GM12872 (cell line): ENCODE measurements around the gene CTU1.

Source experiments
- TF ChIP-seq, protein P1 (sequence below): IDR thresholded peaks from 3 replicates; pipeline ENCODE4 v1.5.1; 2011; ENCODE audit warnings: low read depth, mild to moderate bottlenecking, low read length, moderate library complexity; ENCODE audit not compliant: insufficient read depth

The CTU1 gene

DNA sequence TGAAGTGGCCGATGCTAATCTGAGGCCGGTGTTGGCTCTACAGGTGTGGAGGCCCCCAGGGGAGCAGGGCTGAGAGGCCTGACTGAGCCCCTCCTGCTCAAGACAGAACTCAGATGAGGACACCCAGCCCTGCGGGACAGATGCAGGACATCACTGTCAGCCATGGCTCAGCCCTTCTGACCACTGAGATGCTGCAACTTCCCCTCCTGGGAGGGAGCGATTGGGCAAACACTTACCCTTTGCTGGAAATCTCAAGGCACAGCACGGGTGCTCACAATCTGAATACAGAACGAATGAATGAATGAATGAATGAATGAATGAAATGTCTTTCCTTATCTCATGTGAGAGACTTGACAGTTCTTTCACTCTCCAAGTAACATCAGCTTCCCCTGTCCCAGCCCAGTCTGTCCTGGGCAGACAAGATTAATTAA lies 30.4 kb upstream of the CTU1 start:
- TF ChIP-seq, protein P1, sequence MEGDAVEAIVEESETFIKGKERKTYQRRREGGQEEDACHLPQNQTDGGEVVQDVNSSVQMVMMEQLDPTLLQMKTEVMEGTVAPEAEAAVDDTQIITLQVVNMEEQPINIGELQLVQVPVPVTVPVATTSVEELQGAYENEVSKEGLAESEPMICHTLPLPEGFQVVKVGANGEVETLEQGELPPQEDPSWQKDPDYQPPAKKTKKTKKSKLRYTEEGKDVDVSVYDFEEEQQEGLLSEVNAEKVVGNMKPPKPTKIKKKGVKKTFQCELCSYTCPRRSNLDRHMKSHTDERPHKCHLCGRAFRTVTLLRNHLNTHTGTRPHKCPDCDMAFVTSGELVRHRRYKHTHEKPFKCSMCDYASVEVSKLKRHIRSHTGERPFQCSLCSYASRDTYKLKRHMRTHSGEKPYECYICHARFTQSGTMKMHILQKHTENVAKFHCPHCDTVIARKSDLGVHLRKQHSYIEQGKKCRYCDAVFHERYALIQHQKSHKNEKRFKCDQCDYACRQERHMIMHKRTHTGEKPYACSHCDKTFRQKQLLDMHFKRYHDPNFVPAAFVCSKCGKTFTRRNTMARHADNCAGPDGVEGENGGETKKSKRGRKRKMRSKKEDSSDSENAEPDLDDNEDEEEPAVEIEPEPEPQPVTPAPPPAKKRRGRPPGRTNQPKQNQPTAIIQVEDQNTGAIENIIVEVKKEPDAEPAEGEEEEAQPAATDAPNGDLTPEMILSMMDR = no peak

DNA sequence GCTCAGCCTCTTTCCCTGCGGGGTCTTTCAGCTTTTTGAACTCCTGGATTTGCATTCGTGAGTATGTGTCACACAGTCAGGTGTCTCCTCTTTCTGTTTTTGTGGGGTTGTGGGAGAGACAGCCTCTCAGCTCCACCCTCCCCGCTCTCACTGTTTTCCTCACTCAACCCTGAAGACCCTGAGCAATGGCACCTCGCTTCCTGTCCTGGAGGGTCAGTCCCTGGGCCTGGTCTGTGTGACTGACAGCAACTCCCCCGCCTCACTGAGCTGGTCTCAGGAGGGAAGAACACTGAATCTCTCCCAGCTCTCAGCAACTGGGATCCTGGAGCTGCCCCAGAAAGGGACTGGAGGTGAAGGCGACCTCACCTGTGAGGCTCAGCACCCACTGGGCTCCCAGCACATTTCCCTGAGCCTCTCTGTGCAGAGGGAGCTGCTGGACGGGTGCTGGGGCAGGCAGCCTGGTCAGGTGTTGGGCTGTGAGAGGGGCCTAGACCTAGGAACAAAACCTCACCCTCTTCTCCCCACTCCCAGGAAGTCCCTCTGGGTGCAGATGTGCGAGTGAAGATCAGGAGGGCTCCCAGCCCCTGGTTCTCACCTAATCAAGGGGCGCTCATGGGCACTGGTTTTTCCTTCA lies 29.7 kb upstream of the CTU1 start:
- TF ChIP-seq, protein P1 = no peak

DNA sequence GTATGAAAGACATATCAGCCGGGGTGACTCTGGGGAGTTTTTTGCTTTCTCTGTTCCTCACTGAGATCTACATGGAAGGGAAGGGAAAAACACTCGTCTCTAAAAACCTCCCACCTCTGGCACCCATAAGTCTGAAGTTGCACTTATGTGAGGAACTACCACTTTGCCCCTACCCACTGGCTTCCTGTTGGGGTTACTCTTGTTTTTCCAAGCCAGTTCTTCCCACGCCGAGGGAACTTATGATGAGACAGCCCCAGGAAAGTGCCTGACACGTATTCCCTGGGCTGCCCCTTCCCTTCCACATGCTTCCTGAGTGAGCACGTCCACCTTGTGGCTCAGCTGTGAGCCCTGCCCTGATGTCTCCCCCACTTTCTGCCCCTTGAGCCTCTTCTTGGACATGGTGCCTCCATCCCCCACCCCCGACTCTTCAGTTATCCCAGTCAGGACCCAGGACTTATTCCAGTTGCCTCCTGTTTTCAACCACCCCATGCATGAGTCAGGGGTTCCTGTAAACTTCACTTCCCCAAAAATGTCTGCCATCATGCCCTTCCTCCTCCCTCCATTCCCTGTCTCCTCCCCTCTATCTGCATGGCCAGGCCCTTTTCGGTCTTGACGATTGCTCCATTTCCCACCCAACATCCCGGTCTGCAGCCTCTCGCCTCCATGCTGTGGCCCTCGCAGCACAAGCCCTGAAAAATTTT lies 28.8 kb upstream of the CTU1 start:
- TF ChIP-seq, protein P1 = no peak

DNA sequence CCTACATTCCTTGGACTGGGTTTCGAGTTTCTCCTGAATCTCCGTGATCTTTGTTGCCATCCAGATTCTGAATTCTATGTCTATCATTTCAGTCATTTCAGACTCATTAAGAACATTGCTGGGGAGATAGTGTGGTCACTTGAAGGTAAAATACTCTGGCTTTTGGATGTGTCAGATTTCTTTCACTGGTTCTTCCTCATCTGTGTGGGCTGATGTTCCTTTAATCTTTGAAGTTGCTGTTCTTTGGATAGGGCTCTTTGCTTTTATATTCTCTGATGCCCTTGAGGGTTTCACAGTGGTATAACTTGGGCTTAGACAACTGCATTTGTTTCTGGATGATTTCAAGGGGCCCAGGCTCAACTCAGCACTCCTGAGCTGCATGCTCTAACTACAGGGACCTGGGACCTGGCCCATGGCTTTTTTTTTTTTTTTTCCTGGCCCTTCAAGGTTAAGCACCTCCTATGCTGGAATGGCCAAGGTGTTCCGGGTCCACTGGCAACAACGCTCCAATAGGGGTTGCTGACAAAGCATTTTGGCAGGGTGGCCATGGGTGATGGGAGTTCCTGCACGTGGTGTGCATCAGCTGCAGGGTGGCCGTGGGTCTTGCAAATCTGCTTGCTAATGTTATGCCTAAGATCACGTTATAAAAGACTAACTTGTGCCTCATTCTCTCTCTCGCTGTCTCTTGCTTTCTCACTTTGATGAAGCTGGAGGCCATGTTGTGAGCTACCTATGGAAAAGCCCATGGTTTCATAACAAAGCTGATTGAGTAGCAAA lies 28.0 kb upstream of the CTU1 start:
- TF ChIP-seq, protein P1 = no peak

DNA sequence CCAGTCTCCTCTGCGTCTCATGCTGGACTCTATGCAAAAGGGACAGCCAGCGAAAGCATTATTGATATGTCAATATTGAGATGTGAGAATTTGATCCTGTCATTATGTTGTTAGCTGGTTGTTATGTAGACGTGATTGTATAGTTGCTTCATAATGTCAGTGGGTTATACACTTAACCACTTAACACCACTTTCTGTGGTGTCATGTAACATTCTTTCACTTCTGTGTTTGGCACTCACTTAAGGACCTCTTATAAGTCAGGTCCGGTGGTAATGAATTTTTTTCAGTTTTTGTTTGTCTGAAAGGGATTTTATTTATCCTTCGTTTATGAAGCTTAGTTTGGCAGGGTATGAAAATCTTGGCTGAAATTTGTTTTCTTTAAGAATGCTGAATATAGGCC lies 26.8 kb upstream of the CTU1 start:
- TF ChIP-seq, protein P1 = no peak

DNA sequence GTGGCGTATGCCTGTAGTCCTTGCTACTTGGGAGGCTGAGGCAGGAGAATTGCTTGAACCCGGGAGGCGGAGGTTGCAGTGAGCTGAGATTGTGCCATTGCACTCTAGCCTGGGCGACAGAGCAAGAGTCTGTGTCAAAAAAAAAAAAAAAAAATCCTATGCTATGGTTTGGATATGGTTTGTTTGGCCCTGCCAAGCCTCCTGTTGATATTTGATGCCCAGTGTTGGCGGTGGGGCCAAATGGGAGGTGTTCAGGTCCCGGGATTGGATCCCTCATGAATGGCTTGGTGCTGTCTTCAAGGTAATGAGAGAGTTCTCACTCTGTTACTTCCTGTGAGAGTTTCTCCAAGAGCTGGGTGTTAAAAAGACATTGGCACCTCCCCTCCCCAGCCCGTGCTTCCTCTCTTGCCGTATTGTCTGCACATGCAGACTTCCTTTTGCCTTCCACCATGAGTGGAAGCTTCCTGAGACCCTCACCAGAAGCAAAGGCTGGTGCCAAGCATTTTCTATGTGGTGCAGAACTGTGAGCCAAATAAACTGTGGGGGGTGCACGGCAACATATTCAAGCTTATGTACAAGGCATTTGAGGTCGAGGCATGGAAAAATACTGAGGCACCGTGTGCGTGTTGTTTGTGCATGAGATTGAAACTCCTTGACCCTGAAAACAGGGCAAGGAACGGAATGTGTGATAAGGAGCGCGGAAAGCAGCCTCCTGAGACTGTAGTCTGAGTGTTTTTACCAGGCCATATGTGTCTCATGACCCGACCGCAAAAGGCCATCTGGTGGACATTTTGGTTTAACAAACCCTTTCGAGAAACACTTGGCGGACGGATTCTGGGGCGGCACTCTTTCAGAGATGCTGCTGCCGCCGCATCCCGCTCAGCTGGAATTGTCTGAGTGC lies 23.8 kb upstream of the CTU1 start:
- TF ChIP-seq, protein P1 = no peak; the same call in 2 of the 3 replicates
